Nephron progenitor cell (in vitro differentiated cells): ENCODE results near the gene CRACDL.

Experiments
- DNase-seq: peaks from one replicate; pipeline ENCODE4 v3.0.0; 2021
- H3K27ac Mint-ChIP-seq: 2 replicates; pipeline ENCODE4 v1.8.0; 2021; ENCODE audit warnings: mild to moderate bottlenecking, moderate library complexity, mixed read lengths
- H3K27me3 Mint-ChIP-seq: 2 replicates; pipeline ENCODE4 v1.8.0; 2021; ENCODE audit warnings: mild to moderate bottlenecking, low read depth, mixed read lengths; ENCODE audit not compliant: poor library complexity
- H3K36me3 Mint-ChIP-seq: 2 replicates; pipeline ENCODE4 v1.8.0; 2021; ENCODE audit warnings: low read depth, mixed read lengths
- H3K4me1 Mint-ChIP-seq: 2 replicates; pipeline ENCODE4 v1.8.0; 2021; ENCODE audit warnings: mixed read lengths
- H3K4me3 Mint-ChIP-seq: 2 replicates; pipeline ENCODE4 v1.8.0; 2021; ENCODE audit warnings: mild to moderate bottlenecking, moderate library complexity, mixed read lengths
- H3K9me3 Mint-ChIP-seq: 2 replicates; pipeline ENCODE4 v1.8.0; 2021; ENCODE audit warnings: mild to moderate bottlenecking, moderate library complexity, mixed read lengths
- CTCF ChIP-seq: fragments of 200-600 bp; sonication (generic); IDR thresholded peaks from 2 replicates; pipeline ENCODE4 v1.5.0; 2021; ENCODE audit warnings: antibody characterized with exemption

Gene CRACDL

GRCh38 chr2:98923244-98923940 lies 12.6 kb downstream of the CRACDL start:
- Mint-ChIP-seq H3K4me1 (peaks cover 14% of the 10 kb centered on the region), H3K36me3 (peaks cover 9% of the 10 kb centered on the region), H3K4me3 (no peak overlapping the region), H3K9me3 (peaks cover 14% of the 10 kb centered on the region), H3K27me3 (peaks cover 4% of the 10 kb centered on the region), H3K27ac (no peak overlapping the region)
- no peak for DNase-seq
- peak; percentile 12 for TF ChIP-seq CTCF

- no peaks in the 10 kb centered on the region for H3K27me3 Mint-ChIP-seq
- H3K4me3 Mint-ChIP-seq: no peak overlapping the region
- H3K9me3 Mint-ChIP-seq: peaks cover 18% of the 10 kb centered on the region
- DNase-seq: no peak
- H3K27ac Mint-ChIP-seq: no peak overlapping the region
- peaks cover 5% of the 10 kb centered on the region for H3K4me1 Mint-ChIP-seq
- peaks cover 10% of the 10 kb centered on the region for H3K36me3 Mint-ChIP-seq
- TF ChIP-seq CTCF: no peak
Observed at GRCh38 chr2:98921062-98921461, 15.0 kb downstream of the CRACDL start.

- H3K4me1 Mint-ChIP-seq: peaks cover 23% of the 10 kb centered on the region
- H3K9me3 Mint-ChIP-seq: peaks cover 18% of the 10 kb centered on the region
- H3K27me3 Mint-ChIP-seq: peaks cover 11% of the 10 kb centered on the region
- TF ChIP-seq CTCF: no peak
- DNase-seq: no peak
- peaks cover 10% of the 10 kb centered on the region for H3K36me3 Mint-ChIP-seq
- no peak overlapping the region for H3K4me3 Mint-ChIP-seq
- H3K27ac Mint-ChIP-seq: no peak overlapping the region
Observed at GRCh38 chr2:98917031-98917471, 19.0 kb downstream of the CRACDL start.

GRCh38 chr2:98915751-98916358 lies 20.2 kb downstream of the CRACDL start:
- no peak for DNase-seq
- Mint-ChIP-seq H3K4me1 (peaks cover 35% of the 10 kb centered on the region), H3K27ac (no peak overlapping the region), H3K9me3 (peaks cover 18% of the 10 kb centered on the region), H3K36me3 (peaks cover 10% of the 10 kb centered on the region), H3K4me3 (no peak overlapping the region), H3K27me3 (peaks cover 14% of the 10 kb centered on the region)
- no peak for TF ChIP-seq CTCF

- no peak overlapping the region for H3K27ac Mint-ChIP-seq
- peaks cover 40% of the 10 kb centered on the region for H3K4me1 Mint-ChIP-seq
Observed at GRCh38 chr2:98914713-98915580, 21.1 kb downstream of the CRACDL start.

More at GRCh38 chr2:98914713-98915580, 21.1 kb downstream of the CRACDL start:
- no peak for TF ChIP-seq CTCF
- Mint-ChIP-seq H3K4me3 (no peak overlapping the region), H3K36me3 (peaks cover 10% of the 10 kb centered on the region), H3K9me3 (peaks cover 15% of the 10 kb centered on the region), H3K27me3 (peaks cover 14% of the 10 kb centered on the region)
- no peak for DNase-seq
